ENCODE data around the gene ARHGAP8.
"Not testable (repeated sequence)": the region's sequence is repeated elsewhere in the genome, so short reads cannot be mapped to it uniquely, and the experiment has no call there.

ARHGAP8 gene

DNA sequence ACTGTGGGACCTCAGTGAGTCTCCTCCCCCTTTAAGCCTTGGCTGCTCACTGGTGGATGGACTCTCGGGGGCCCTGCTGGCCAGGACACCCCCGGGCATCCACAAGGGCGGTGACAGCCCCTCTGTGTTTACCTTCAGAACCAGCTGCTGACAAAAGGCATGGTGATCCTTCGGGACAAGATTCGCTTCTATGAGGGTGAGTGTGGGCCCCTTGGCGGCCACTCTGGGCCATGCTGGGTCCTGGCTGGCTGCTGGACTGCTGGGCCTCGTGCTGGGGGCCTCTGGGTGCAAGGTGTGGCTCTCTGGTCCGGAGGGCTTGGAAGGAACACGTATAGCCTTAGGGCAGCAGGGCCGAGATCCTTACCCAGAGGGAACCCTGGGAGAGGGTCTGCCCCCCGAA lies 25.9 kb upstream of the ARHGAP8 start:
- no peak for DNase-seq

DNA sequence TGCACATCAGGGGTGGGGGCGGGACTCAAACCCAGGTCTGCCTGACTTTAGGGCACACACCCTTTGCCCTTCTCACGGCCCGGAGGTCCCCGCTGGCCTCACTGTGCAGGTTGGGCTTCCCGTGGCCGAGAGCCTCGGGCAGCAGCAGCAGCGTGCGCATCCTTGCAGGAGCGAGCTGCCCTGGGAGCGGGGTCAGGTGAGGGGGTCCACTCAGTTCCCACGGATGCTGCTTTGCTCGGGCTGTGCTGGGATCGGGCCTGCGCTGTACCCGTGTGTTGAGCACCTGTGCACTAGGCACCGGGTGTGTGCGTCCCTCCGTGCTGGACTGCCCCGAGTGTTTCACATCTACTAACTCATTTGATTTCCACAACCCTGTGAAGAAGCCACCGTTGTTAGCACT lies 25.2 kb upstream of the ARHGAP8 start:
- DNase-seq: no peak

DNA sequence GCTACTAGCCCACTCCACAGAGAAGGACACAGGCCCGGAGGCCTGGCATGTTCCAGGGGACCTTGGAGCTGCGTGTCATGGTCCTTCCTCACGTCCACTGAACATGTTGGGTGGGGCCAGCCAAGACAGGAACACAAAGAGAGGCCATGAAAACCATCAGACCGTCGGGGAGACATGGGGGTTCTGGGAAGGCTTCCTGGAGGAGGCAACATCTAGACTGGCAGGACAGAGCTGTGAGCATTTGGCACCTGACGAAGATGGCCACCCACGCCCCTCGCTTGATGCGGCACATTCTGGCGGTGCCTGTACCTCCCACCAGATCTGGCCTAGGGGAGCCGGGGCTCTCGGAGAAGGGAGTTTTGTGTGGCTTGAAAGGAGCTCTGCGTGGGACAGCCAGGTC lies 24.7 kb upstream of the ARHGAP8 start:
- DNase-seq: no peak

GRCh38 chr22:44728761-44729324 lies 23.5 kb upstream of the ARHGAP8 start:
- DNase-seq: no peak

DNA sequence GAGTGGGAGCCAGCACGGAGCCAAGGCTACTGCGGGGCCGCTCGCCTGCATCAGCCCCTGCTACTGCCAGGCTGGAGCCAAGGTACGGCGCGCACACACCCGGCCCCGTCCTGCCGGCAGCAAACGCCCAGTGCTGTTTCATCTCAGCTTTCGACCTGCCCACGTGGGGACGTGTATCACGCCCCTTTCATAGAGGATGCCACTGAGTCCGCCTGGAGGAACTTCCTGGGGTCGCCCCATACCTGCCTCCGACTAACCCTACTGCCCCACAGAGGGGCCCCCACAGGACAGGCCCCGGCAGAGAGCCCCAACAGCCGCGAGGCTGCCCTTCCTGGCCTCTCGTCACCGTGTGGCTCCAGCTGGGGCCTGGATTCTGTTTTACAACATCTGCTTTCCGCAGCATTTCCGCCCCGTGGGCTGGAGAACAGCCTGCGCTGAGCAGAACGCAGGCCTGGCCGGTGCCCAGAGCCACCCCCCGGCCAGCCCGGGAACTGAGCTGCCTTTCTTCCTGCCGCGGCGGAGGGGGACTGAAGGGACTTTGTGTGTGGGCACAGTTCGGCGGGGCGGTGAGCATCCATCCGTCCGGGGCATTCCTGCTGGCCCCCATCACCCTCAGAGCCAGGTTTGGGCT lies 22.9 kb upstream of the ARHGAP8 start:
- DNase-seq: no peak

- no peak for DNase-seq
Observed at GRCh38 chr22:44730022-44730393, 22.4 kb upstream of the ARHGAP8 start.

GRCh38 chr22:44730490-44731356 lies 21.7 kb upstream of the ARHGAP8 start:
- DNase-seq: no peak

DNA sequence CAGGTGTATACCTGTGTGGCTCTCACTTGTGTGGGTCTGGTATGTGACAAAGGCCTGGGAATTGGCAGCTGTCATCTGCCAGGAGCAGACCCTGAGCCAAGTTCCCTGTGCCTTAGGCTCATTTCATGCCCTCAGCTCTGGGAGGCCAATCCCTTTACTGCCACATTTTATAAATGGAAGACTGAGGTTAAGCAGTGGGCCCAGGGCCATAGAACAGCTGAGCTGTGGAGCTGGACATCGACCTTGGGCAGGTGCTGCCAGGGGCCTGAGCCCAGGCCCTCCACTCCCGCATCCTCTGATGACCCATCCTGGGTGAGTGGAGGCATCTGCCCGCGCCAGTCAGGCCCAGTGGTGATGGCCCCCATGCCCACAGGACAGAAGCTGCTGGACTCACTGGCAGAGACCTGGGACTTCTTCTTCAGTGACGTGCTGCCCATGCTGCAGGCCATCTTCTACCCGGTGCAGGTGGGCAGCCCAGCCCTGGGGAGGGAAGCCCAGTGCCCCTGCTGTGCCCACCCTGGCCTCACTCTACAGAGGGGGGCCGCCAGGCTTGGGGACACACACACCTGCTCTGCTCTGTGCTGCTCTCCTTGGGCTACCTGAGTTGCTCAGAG lies 20.9 kb upstream of the ARHGAP8 start:
- DNase-seq: no peak

- DNase-seq: no peak
Observed at GRCh38 chr22:44732017-44732561, 20.3 kb upstream of the ARHGAP8 start.

- no peak for DNase-seq
Observed at GRCh38 chr22:44732661-44733060, 19.7 kb upstream of the ARHGAP8 start.

- no peak for DNase-seq
Observed at GRCh38 chr22:44733426-44734106, 18.8 kb upstream of the ARHGAP8 start.

DNA sequence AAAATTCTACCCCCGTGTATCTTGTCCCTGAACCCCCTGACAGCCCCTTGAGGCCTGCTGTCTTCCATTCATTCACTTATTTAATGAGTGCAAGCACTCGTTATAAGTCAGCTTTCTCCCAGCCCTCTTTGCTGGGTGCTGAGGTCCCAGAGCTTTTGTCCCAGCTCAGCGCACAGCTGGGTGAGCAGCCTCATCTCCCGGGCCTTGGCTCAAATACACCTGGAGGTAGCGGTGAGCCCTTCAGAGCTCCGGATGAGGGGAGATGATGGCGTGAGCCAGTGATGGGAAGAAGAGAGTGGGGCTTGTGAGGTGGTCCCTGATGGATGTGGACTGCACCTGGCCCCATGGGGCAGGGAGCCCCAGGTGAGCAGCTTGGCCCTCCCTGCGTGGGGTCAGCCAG lies 18.1 kb upstream of the ARHGAP8 start:
- no peak for DNase-seq

GRCh38 chr22:44734801-44735517 lies 17.4 kb upstream of the ARHGAP8 start:
- DNase-seq: no peak

DNA sequence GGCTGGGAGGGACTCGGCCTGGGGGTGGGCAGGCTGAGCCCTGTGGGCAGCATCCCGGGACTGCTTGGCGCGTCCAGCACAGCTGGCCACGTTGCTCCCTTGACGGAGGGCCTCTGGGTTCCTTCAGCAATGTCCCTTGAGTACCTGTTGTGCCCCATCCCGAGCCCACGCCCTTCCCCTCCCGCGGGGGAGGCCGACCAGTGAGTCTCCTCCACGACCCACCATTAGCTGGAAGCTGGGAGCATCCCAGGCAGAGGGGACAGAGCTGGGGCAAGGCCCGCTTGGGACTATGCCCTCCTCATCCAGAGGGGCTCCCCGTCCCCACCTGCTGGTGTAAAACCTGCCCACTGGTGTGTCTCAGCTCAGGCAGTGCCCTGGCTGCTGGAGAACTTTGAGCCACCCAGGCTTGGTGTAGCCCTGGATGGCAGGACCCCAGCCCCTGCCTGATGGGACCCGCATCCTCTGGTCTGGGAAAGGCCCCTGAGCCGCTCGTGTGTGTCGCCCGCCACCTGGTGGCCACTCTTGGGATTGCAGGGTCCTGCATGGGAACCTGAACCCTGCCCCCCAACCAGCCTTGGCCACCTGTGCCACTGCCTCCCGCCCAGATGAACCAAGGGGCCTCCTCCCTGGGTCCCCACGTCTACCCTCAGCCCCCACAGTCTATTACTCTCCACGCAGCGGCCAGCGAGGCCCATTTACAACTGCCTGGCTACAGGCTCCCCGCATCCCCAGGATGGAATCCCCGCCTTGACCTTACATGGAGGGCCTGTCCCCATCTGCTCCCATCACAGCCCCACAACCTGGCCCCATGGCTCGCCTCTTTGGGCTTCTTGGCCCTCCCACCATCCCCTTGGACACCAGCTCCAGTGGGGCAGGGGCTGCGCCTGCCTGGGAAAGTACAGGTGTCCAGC lies 16.6 kb upstream of the ARHGAP8 start:
- peak; percentile 3 for DNase-seq

GRCh38 chr22:44736581-44737405 lies 15.6 kb upstream of the ARHGAP8 start:
- no peak for DNase-seq

GRCh38 chr22:44737406-44738346 lies 14.7 kb upstream of the ARHGAP8 start:
- no peak for DNase-seq

DNA sequence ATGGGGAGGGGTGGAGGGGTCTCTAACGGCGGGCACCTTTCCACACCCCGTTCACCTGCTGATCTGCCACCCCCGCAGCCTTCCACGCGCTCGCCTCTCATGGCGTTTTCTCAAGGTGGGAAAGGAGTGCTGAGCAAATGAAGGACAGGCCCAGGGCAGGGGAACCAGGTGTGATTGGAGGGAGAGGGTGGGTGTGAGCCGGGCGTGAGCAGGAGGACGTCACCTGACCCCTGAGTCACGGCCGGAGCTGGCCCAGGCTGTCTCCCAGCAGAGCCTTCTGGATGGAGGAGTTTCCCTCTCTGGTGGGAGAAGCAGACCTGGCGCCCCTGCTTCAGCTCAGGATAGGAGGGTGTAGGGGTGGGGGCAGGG lies 14.0 kb upstream of the ARHGAP8 start:
- no peak for DNase-seq

- DNase-seq: no peak
Observed at GRCh38 chr22:44739024-44739423, 13.4 kb upstream of the ARHGAP8 start.

- not testable (repeated sequence) for DNase-seq
Observed at GRCh38 chr22:44739666-44740065, 12.7 kb upstream of the ARHGAP8 start.
